SK-N-SH (cell line): ENCODE data around the gene MAOA.

ENCODE experiments used
- CHD2 ChIP-seq: fragments of 150-350 bp; IDR thresholded peaks from 2 replicates; pipeline ENCODE4 v1.6.1; 2018; ENCODE audit warnings: low read length; ENCODE audit not compliant: partially characterized antibody
- EZH2phosphoT487 ChIP-seq: fragments of 200-600 bp; sonication (generic); IDR thresholded peaks from 2 replicates; pipeline ENCODE4 v1.6.1; 2017; ENCODE audit warnings: low read depth, mixed run types, mild to moderate bottlenecking, antibody characterized with exemption, moderate library complexity, borderline replicate concordance
- GABPA ChIP-seq: IDR thresholded peaks from 2 replicates; pipeline ENCODE4 v1.4.0; 2012; ENCODE audit warnings: low read depth, mild to moderate bottlenecking
- NRF1 ChIP-seq: IDR thresholded peaks from 2 replicates; pipeline ENCODE4 v1.6.1; 2012; ENCODE audit warnings: low read depth, mild to moderate bottlenecking, low read length
- POLR2AphosphoS5 ChIP-seq: IDR thresholded peaks from 2 replicates; pipeline ENCODE4 v1.6.1; 2012; ENCODE audit warnings: low read depth, low read length
- RCOR1 ChIP-seq: fragments of 150-350 bp; IDR thresholded peaks from 2 replicates; pipeline ENCODE4 v1.6.1; 2017; ENCODE audit warnings: antibody characterized with exemption, low read length
- TAF1 ChIP-seq: IDR thresholded peaks from 2 replicates; pipeline ENCODE4 v1.6.1; 2012; ENCODE audit warnings: low read depth, mild to moderate bottlenecking, low read length, moderate library complexity, borderline replicate concordance
- TF ChIP-seq, protein P1 (sequence below): fragments of 200-600 bp; sonication (generic); IDR thresholded peaks from 2 replicates; pipeline ENCODE4 v1.6.1; 2017; ENCODE audit warnings: antibody characterized with exemption, mild to moderate bottlenecking, moderate library complexity
- TF ChIP-seq, protein P2 (sequence below): IDR thresholded peaks from 2 replicates; pipeline ENCODE4 v1.4.0; 2012; ENCODE audit warnings: low read depth
- TF ChIP-seq, protein P3 (sequence below): IDR thresholded peaks from 2 replicates; pipeline ENCODE4 v1.6.1; 2012; ENCODE audit warnings: mild to moderate bottlenecking, low read depth, low read length, moderate library complexity

DNA sequence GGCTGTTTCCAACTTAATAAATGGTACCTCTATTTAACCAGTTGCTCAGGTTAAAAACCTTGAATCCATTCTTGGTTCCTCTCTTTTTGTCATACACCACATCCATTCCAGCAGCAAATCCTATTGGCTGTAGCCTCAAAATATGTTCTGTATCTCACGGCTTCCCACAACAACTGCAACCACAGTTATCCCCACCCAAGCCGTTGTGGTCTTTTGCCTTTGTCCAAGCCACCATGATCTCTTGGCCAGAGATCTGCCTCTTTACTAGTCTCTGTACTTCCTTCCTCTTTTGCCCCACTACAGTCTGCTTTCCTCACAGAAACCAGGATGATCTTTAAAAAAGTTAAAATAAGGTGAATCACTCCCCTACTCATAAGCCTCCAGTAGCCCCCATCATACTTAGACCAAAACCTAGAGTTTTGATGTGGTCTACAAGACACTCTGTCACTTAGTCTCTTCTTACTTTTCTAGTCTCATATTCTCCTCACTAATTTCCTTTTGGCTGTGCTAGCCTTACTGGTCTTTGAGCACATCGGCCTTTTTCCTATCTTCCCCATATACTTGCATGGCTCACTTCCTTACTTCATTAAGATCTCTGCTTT lies 10.3 kb downstream of the MAOA start:
- TF ChIP-seq, protein P1, sequence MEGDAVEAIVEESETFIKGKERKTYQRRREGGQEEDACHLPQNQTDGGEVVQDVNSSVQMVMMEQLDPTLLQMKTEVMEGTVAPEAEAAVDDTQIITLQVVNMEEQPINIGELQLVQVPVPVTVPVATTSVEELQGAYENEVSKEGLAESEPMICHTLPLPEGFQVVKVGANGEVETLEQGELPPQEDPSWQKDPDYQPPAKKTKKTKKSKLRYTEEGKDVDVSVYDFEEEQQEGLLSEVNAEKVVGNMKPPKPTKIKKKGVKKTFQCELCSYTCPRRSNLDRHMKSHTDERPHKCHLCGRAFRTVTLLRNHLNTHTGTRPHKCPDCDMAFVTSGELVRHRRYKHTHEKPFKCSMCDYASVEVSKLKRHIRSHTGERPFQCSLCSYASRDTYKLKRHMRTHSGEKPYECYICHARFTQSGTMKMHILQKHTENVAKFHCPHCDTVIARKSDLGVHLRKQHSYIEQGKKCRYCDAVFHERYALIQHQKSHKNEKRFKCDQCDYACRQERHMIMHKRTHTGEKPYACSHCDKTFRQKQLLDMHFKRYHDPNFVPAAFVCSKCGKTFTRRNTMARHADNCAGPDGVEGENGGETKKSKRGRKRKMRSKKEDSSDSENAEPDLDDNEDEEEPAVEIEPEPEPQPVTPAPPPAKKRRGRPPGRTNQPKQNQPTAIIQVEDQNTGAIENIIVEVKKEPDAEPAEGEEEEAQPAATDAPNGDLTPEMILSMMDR, result no peak
- TF ChIP-seq, protein P2, sequence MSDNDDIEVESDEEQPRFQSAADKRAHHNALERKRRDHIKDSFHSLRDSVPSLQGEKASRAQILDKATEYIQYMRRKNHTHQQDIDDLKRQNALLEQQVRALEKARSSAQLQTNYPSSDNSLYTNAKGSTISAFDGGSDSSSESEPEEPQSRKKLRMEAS, result no peak
- TF ChIP-seq NRF1 (no peak), RCOR1 (no peak), GABPA (no peak), TAF1 (no peak), EZH2phosphoT487 (no peak), POLR2AphosphoS5 (no peak), CHD2 (no peak)
- TF ChIP-seq, protein P3, sequence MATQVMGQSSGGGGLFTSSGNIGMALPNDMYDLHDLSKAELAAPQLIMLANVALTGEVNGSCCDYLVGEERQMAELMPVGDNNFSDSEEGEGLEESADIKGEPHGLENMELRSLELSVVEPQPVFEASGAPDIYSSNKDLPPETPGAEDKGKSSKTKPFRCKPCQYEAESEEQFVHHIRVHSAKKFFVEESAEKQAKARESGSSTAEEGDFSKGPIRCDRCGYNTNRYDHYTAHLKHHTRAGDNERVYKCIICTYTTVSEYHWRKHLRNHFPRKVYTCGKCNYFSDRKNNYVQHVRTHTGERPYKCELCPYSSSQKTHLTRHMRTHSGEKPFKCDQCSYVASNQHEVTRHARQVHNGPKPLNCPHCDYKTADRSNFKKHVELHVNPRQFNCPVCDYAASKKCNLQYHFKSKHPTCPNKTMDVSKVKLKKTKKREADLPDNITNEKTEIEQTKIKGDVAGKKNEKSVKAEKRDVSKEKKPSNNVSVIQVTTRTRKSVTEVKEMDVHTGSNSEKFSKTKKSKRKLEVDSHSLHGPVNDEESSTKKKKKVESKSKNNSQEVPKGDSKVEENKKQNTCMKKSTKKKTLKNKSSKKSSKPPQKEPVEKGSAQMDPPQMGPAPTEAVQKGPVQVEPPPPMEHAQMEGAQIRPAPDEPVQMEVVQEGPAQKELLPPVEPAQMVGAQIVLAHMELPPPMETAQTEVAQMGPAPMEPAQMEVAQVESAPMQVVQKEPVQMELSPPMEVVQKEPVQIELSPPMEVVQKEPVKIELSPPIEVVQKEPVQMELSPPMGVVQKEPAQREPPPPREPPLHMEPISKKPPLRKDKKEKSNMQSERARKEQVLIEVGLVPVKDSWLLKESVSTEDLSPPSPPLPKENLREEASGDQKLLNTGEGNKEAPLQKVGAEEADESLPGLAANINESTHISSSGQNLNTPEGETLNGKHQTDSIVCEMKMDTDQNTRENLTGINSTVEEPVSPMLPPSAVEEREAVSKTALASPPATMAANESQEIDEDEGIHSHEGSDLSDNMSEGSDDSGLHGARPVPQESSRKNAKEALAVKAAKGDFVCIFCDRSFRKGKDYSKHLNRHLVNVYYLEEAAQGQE, result no peak
